Measurements from ENCODE around the gene AXL. TPM values are rescaled to one million over a fixed set of nuclear protein-coding genes. Genes with fewer than 3 reads are reported as not detected.

Gene AXL
- total RNA-seq, 1 experiment from 2014 or later, result 128 TPM

DNA sequence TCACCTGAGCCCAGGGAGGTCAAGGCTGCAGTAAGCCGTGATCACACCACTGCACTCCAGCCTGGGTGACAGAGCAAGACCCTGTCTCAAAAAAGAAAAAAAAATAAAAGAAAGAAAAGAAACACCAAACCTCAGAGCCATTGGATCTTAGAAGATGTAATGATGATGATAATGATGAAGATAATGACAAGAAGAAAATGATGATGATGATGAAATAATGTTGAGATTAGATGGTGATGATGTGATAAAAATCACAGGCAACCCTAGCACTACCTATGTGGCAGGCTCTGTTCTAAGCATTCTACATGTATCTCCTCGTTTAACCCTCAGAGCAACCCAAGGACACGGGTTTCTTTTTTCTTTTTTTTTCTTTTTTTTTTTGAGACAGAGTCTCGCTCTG is 25.1 kb downstream of the AXL start:
- H3K36me3 ChIP-seq (ENCODE audit: control insufficient read depth, insufficient read depth, low read length), result no peaks in the 10 kb centered on the region
- H3K4me1 ChIP-seq (ENCODE audit: control insufficient read depth, insufficient read depth, low read length), result no peaks in the 10 kb centered on the region
- BruUV-seq (replicated peaks), result no TSS peak
- H3K27me3 ChIP-seq (ENCODE audit: control insufficient read depth, insufficient read depth, low read length), result no peaks in the 10 kb centered on the region
- no peak overlapping the region for H3K27ac ChIP-seq (ENCODE audit: low read length)
- no peak for ATAC-seq
- no peaks in the 10 kb centered on the region for H3K9me3 ChIP-seq (ENCODE audit: control insufficient read depth, insufficient read depth, low read depth, low read length)
- ChIA-PET POLR2A (no interaction called here), CTCF (interaction anchor here (0.7 kb wide), 1 partner anchor 1991 kb away, joined by 3 read pairs; no protein-coding TSS in a partner anchor)
- DNase-seq (ENCODE audit: low read depth, low spot score), result no peak
- intact Hi-C loops (cut with micrococcal nuclease; ENCODE audit: unreplicated experiment) (no loop called here), in situ Hi-C loops (cut with HindIII; ENCODE audit: low pct_unique_long_range_greater_than_20kb, low sequenced_read_pairs) (no loop called here)
- no peak overlapping the region for H3K4me3 ChIP-seq (ENCODE audit: low read depth in 2 of 2, low read length in 2 of 2)
- TF ChIP-seq POLR2AphosphoS5 (IDR thresholded peaks at IDR 0.05; ENCODE audit: low read depth, low read length), result no peak
- TF ChIP-seq, protein P1, sequence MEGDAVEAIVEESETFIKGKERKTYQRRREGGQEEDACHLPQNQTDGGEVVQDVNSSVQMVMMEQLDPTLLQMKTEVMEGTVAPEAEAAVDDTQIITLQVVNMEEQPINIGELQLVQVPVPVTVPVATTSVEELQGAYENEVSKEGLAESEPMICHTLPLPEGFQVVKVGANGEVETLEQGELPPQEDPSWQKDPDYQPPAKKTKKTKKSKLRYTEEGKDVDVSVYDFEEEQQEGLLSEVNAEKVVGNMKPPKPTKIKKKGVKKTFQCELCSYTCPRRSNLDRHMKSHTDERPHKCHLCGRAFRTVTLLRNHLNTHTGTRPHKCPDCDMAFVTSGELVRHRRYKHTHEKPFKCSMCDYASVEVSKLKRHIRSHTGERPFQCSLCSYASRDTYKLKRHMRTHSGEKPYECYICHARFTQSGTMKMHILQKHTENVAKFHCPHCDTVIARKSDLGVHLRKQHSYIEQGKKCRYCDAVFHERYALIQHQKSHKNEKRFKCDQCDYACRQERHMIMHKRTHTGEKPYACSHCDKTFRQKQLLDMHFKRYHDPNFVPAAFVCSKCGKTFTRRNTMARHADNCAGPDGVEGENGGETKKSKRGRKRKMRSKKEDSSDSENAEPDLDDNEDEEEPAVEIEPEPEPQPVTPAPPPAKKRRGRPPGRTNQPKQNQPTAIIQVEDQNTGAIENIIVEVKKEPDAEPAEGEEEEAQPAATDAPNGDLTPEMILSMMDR (IDR thresholded peaks at IDR 0.05), result no peak
- TF ChIP-seq TCF7L2 (IDR thresholded peaks at IDR 0.05; ENCODE audit: low read depth, low read length), result no peak

DNA sequence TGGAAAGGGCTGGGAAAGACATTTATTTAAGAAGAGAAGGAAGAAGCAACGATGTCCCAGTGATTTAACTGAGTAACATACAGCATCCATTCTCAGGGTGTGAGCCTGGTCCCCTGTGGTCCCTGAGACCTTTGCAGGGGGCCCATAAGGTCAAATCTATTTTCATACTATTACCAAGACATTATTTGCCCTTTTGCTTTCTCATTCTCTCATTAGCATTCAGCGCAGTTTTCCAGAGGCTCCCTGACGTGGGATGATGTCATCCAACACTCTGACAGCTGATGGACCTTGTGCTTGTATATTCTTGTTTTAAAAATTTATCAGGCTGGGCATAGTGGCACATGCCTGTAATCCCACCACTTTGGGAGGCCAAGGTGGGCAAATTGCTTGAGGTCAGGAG is 26.8 kb downstream of the AXL start:
- ATAC-seq, result no peak
- no peak overlapping the region for H3K27ac ChIP-seq (ENCODE audit: low read length)
- H3K9me3 ChIP-seq (ENCODE audit: control insufficient read depth, insufficient read depth, low read depth, low read length), result no peaks in the 10 kb centered on the region
- peaks cover 4% of the 10 kb centered on the region; the same call in 1 of the 2 replicates for H3K36me3 ChIP-seq (ENCODE audit: control insufficient read depth, insufficient read depth, low read length)
- no peaks in the 10 kb centered on the region for H3K4me1 ChIP-seq (ENCODE audit: control insufficient read depth, insufficient read depth, low read length)
- no peak for DNase-seq (ENCODE audit: low read depth, low spot score)
- ChIA-PET POLR2A (no interaction called here), CTCF (no interaction called here)
- no peak overlapping the region for H3K4me3 ChIP-seq (ENCODE audit: low read depth in 2 of 2, low read length in 2 of 2)
- no peaks in the 10 kb centered on the region for H3K27me3 ChIP-seq (ENCODE audit: control insufficient read depth, insufficient read depth, low read length)
- BruUV-seq (replicated peaks), result no TSS peak
- no peak for TF ChIP-seq SIN3A (IDR thresholded peaks at IDR 0.05; ENCODE audit: borderline replicate concordance, insufficient read depth, low read depth, low read length)
- no peak for TF ChIP-seq POLR2AphosphoS5 (IDR thresholded peaks at IDR 0.05; ENCODE audit: low read depth, low read length)
- TF ChIP-seq TCF7L2 (IDR thresholded peaks at IDR 0.05; ENCODE audit: low read depth, low read length), result no peak
- TF ChIP-seq, protein P1 (IDR thresholded peaks at IDR 0.05), result no peak
- TF ChIP-seq, protein P2, sequence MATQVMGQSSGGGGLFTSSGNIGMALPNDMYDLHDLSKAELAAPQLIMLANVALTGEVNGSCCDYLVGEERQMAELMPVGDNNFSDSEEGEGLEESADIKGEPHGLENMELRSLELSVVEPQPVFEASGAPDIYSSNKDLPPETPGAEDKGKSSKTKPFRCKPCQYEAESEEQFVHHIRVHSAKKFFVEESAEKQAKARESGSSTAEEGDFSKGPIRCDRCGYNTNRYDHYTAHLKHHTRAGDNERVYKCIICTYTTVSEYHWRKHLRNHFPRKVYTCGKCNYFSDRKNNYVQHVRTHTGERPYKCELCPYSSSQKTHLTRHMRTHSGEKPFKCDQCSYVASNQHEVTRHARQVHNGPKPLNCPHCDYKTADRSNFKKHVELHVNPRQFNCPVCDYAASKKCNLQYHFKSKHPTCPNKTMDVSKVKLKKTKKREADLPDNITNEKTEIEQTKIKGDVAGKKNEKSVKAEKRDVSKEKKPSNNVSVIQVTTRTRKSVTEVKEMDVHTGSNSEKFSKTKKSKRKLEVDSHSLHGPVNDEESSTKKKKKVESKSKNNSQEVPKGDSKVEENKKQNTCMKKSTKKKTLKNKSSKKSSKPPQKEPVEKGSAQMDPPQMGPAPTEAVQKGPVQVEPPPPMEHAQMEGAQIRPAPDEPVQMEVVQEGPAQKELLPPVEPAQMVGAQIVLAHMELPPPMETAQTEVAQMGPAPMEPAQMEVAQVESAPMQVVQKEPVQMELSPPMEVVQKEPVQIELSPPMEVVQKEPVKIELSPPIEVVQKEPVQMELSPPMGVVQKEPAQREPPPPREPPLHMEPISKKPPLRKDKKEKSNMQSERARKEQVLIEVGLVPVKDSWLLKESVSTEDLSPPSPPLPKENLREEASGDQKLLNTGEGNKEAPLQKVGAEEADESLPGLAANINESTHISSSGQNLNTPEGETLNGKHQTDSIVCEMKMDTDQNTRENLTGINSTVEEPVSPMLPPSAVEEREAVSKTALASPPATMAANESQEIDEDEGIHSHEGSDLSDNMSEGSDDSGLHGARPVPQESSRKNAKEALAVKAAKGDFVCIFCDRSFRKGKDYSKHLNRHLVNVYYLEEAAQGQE (IDR thresholded peaks at IDR 0.05; ENCODE audit: insufficient read depth in 1 of 2, low read depth in 2 of 2, low read length in 1 of 2), result no peak
- intact Hi-C loops (cut with micrococcal nuclease; ENCODE audit: unreplicated experiment), result no loop called here
- in situ Hi-C loops (cut with HindIII; ENCODE audit: low pct_unique_long_range_greater_than_20kb, low sequenced_read_pairs), result no loop called here

Measured in Panc1 (cell line).